ENCODE results near the gene ADGRL2. TPM values are rescaled to one million over a fixed set of nuclear protein-coding genes. Genes with fewer than 3 reads are reported as not detected.

ADGRL2 gene
- total RNA-seq, 4 donors from 2014 or later: 6.1 to 48.7 (median 16.2) TPM

- TF ChIP-seq POLR2A (IDR thresholded peaks at IDR 0.05) (no peak), CTCF (IDR thresholded peaks at IDR 0.05) (no peak)
- Histone ChIP-seq H3K4me1 (no peaks in the 10 kb centered on the region), H3K27ac (no peak overlapping the region), H3K9me3 (no peaks in the 10 kb centered on the region), H3K4me3 (no peak overlapping the region), H3K36me3 (no peaks in the 10 kb centered on the region), H3K27me3 (no peaks in the 10 kb centered on the region)
- no peak for DNase-seq
Measured at GRCh38 chr1:81758181-81758580, 42.6 kb upstream of the ADGRL2 start.

- Histone ChIP-seq H3K4me3 (no peak overlapping the region), H3K9me3 (no peaks in the 10 kb centered on the region), H3K4me1 (no peaks in the 10 kb centered on the region), H3K36me3 (no peaks in the 10 kb centered on the region), H3K27ac (no peak overlapping the region), H3K27me3 (no peaks in the 10 kb centered on the region)
- TF ChIP-seq POLR2A (IDR thresholded peaks at IDR 0.05) (no peak), CTCF (IDR thresholded peaks at IDR 0.05) (no peak)
- no peak for DNase-seq
Measured at GRCh38 chr1:81760477-81761097, 40.1 kb upstream of the ADGRL2 start.

GRCh38 chr1:81775510-81775909 is 25.2 kb upstream of the ADGRL2 start:
- no peak for DNase-seq
- Histone ChIP-seq H3K27ac (no peak overlapping the region), H3K36me3 (no peaks in the 10 kb centered on the region), H3K4me3 (no peak overlapping the region), H3K9me3 (no peaks in the 10 kb centered on the region), H3K4me1 (no peaks in the 10 kb centered on the region), H3K27me3 (no peaks in the 10 kb centered on the region)
- TF ChIP-seq CTCF (IDR thresholded peaks at IDR 0.05): no peak
- TF ChIP-seq POLR2A (IDR thresholded peaks at IDR 0.05): no peak

GRCh38 chr1:81780705-81781454 is 19.9 kb upstream of the ADGRL2 start:
- Histone ChIP-seq H3K4me1 (no peaks in the 10 kb centered on the region), H3K27ac (no peak overlapping the region), H3K9me3 (no peaks in the 10 kb centered on the region), H3K36me3 (no peaks in the 10 kb centered on the region), H3K27me3 (no peaks in the 10 kb centered on the region), H3K4me3 (no peak overlapping the region)
- DNase-seq: no peak
- TF ChIP-seq CTCF (IDR thresholded peaks at IDR 0.05) (no peak), POLR2A (IDR thresholded peaks at IDR 0.05) (no peak)

GRCh38 chr1:81781749-81782148 is 19.0 kb upstream of the ADGRL2 start:
- Histone ChIP-seq H3K9me3 (no peaks in the 10 kb centered on the region), H3K27ac (no peak overlapping the region), H3K36me3 (no peaks in the 10 kb centered on the region), H3K27me3 (no peaks in the 10 kb centered on the region), H3K4me1 (no peaks in the 10 kb centered on the region), H3K4me3 (no peak overlapping the region)
- no peak for DNase-seq
- no peak for TF ChIP-seq POLR2A (IDR thresholded peaks at IDR 0.05)
- no peak for TF ChIP-seq CTCF (IDR thresholded peaks at IDR 0.05)
